SU-DHL-6 (cell line): ENCODE measurements around the gene MMP20.

Experiments
- H2AFZ ChIP-seq: fragments of 200-600 bp; sonication (generic); 2 replicates; pipeline ENCODE4 v1.6.1; 2014; ENCODE audit warnings: low read depth, mild to moderate bottlenecking, moderate library complexity, mixed read lengths, antibody characterized with exemption, low read length; ENCODE audit not compliant: severe bottlenecking
- H3F3A ChIP-seq: fragments of 200-600 bp; shearing (Covaris generic); 2 replicates; pipeline ENCODE4 v1.6.0; 2016; ENCODE audit warnings: antibody characterized with exemption, mild to moderate bottlenecking; ENCODE audit not compliant: insufficient read depth
- H3K27ac ChIP-seq: fragments of 200-600 bp; sonication (generic); 2 replicates; pipeline ENCODE4 v1.5.1; 2016; ENCODE audit warnings: low read depth, mild to moderate bottlenecking, low read length, moderate library complexity, mixed read lengths
- H3K27me3 ChIP-seq: fragments of 200-600 bp; sonication (generic), shearing (Covaris generic); 2 replicates; pipeline ENCODE4 v1.6.0; 2014; ENCODE audit warnings: mild to moderate bottlenecking, low read length
- H3K36me3 ChIP-seq: fragments of 200-600 bp; sonication (generic); 2 replicates; pipeline ENCODE4 v1.6.1; 2014; ENCODE audit warnings: mild to moderate bottlenecking, low read length, mixed read lengths
- H3K4me2 ChIP-seq: fragments of 300-600, 200-600 bp; shearing (Covaris generic), sonication (generic); 2 replicates; pipeline ENCODE4 v1.6.0; 2014; ENCODE audit warnings: low read length, low read depth, mild to moderate bottlenecking; ENCODE audit not compliant: poor library complexity, severe bottlenecking
- H3K4me3 ChIP-seq: fragments of 200-600 bp; sonication (generic); 2 replicates; pipeline ENCODE4 v1.5.1; 2014; ENCODE audit warnings: antibody characterized with exemption, low read length, mild to moderate bottlenecking, mixed read lengths; ENCODE audit not compliant: insufficient read depth, poor library complexity, severe bottlenecking
- H3K79me2 ChIP-seq: fragments of 200-600 bp; sonication (generic); 2 replicates; pipeline ENCODE4 v1.6.1; 2014; ENCODE audit warnings: mild to moderate bottlenecking, low read length, moderate library complexity; ENCODE audit not compliant: insufficient read depth
- H3K9ac ChIP-seq: fragments of 200-600 bp; sonication (generic); 2 replicates; pipeline ENCODE4 v1.7.0; 2014; ENCODE audit warnings: mild to moderate bottlenecking, low read length
- H3K9me2 ChIP-seq: fragments of 200-600 bp; sonication (generic); replicated peaks from 2 replicates; pipeline ENCODE4 v1.6.1; 2014; ENCODE audit warnings: low read length; ENCODE audit not compliant: insufficient read depth
- H3K9me3 ChIP-seq: fragments of 200-600 bp; sonication (generic); 2 replicates; pipeline ENCODE4 v1.6.1; 2014; ENCODE audit warnings: low read length, mixed read lengths; ENCODE audit not compliant: insufficient read depth
- H4K20me1 ChIP-seq: fragments of 200-600 bp; sonication (generic); 2 replicates; pipeline ENCODE4 v1.6.1; 2014; ENCODE audit warnings: low read depth, mild to moderate bottlenecking, antibody characterized with exemption, low read length, moderate library complexity, mixed read lengths
- CTCF ChIP-seq: fragments of 200-600 bp; sonication (generic); IDR thresholded peaks from one replicate; pipeline ENCODE4 v1.5.1; 2017; ENCODE audit warnings: antibody characterized with exemption, mild to moderate bottlenecking, low read length, moderate library complexity; ENCODE audit not compliant: insufficient read depth, poor library complexity, severe bottlenecking
- EZH2phosphoT487 ChIP-seq: fragments of 200-600 bp; sonication (generic), shearing (Covaris generic); conservative IDR thresholded peaks from 2 replicates; pipeline ENCODE4 v1.6.1; 2018; ENCODE audit warnings: mild to moderate bottlenecking, antibody characterized with exemption, low read length, moderate library complexity, mixed read lengths

Gene MMP20

DNA sequence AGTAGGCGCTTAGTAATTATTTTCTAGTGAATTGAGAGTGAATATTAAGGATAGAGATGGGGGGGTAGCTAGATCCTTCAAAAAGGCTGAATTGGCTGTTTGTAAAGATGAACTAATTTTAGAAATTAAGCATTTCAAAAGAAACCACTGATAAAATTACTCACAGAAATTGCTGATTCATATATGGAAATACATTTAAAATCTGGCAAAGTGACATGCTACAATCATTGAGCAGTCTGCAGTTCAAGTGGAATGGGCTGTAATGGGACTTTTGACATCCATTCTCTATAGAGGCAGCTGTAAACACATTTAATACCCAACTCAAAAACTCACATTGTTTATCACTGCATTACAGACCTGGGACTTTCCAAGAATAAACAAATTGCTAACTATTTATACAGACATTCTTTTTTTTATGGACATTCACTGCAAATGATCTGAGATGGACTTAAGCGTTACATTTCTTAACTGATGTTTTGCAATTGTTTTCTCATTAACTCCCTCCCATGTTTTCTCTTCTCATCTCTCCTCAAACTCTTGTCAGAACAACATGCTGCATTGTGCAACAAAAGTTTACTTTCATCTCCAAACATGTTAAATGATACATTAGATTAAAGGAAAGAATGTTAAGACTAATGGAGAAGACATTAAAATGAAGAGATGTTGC, 52.4 kb downstream of the MMP20 start:
- Histone ChIP-seq H3K9me3 (peaks cover 18% of the 10 kb centered on the region; the same call in 1 of the 2 replicates), H3K27me3 (no peaks in the 10 kb centered on the region), H3K9ac (no peak overlapping the region), H3K27ac (no peak overlapping the region), H3F3A (no peaks in the 10 kb centered on the region), H3K4me3 (no peak overlapping the region), H3K36me3 (no peaks in the 10 kb centered on the region), H3K79me2 (no peaks in the 10 kb centered on the region), H3K4me2 (no peak overlapping the region), H4K20me1 (no peaks in the 10 kb centered on the region), H3K9me2 (no peaks in the 10 kb centered on the region), H2AFZ (no peak overlapping the region)
- TF ChIP-seq EZH2phosphoT487: no peak
- TF ChIP-seq CTCF: no peak

DNA sequence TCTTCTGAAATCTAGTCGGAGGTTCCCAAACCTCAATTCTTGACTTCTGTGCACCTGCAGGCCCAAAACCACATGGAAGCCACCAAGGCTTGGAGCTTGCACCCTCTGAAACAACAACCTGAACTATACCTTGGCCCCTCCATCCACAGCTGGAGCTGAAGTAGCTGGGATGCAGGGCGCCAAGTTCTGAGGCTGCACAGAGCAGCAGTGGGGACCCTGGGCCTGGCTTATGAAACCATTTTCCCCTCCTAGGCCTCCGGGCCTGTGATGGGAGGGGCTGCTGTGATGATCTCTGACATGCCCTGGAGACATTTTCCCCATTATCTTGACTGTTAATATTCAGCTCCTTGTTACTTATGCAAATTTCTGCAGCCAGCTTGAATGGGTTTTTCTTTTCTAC, 56.3 kb downstream of the MMP20 start:
- Histone ChIP-seq H3F3A (peaks cover 3% of the 10 kb centered on the region), H3K4me2 (no peak overlapping the region), H3K79me2 (no peaks in the 10 kb centered on the region), H2AFZ (no peak overlapping the region), H3K27ac (no peak overlapping the region), H3K9me3 (peaks cover 32% of the 10 kb centered on the region; the same call in 1 of the 2 replicates), H3K4me3 (no peak overlapping the region), H3K9me2 (no peaks in the 10 kb centered on the region), H4K20me1 (no peaks in the 10 kb centered on the region), H3K36me3 (no peaks in the 10 kb centered on the region), H3K27me3 (no peaks in the 10 kb centered on the region), H3K9ac (no peak overlapping the region)
- TF ChIP-seq EZH2phosphoT487 (no peak), CTCF (no peak)

DNA sequence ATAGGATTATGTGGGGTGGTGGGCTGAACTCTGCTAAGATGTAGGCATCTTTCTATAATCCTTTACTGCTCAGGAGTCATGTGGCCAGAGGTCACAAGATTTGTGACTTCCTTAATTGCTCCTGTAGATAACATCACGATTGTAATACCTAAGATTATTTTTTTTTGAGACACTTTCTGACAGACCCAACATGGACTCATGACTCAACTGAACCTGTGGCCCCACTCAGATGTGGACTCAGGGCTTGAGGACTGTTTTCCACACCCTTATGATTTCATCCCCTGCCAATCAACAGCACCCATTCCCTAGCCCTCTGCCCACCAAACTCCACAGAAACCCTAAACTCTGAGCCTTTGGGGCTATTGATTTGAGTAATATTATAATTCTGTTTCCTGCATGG, 59.0 kb downstream of the MMP20 start:
- Histone ChIP-seq H3K79me2 (no peaks in the 10 kb centered on the region), H3F3A (peaks cover 17% of the 10 kb centered on the region), H3K4me3 (no peak overlapping the region), H3K9ac (no peak overlapping the region), H3K9me2 (no peaks in the 10 kb centered on the region), H3K4me2 (no peak overlapping the region), H3K27me3 (no peaks in the 10 kb centered on the region), H3K27ac (no peak overlapping the region), H2AFZ (peak overlapping the region; percentile 29), H3K36me3 (no peaks in the 10 kb centered on the region), H3K9me3 (peaks cover 32% of the 10 kb centered on the region; the same call in 1 of the 2 replicates), H4K20me1 (no peaks in the 10 kb centered on the region)
- no peak for TF ChIP-seq CTCF
- TF ChIP-seq EZH2phosphoT487: no peak
